NCI-H1105 (cell line): ENCODE measurements around the gene BMPER.

Experiments
- DNase-seq: peaks from one replicate; lab custom pipeline; 2025; lab: John Stamatoyannopoulos, UW

The BMPER gene

DNA sequence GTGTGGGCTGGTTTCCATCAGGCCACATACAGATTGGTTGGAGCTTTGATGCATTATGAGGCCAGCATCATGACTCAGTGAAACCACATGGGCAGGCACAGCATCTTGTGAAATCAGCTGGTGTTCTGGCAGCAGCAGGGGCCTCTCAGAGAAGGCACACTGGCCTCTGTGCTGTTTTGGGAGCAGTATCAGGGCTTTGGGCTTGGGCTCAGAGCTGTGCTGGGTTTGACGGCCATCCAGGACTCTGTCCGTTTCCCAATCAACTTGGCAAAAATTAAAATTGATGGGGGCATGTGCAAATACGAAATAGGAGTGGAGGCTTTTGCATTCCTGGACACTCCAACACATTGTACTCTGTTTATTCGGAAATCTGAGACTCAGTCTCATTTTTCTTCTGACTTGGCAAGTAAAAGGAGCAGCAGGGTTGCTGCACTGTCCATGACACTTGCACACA lies 190.9 kb downstream of the BMPER start:
- no peak for DNase-seq

DNA sequence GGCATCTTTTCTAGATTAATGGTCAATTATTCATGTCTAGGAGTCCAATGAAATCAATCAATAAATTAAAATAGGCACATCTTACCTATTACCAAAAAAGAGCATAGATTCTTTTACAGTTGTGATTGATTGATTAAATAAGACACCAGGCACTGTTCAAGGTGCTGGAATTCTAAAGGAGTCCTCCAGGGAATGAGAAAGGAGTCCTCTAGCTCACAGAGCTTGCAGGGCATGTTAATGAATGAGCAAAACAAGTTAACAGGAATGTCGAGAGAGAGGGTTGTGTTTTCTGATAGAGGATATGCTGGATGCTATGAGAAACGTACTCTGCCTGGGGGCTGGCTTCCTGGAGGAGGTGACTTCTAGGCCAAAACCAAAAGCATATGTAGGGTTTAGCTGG lies 191.4 kb downstream of the BMPER start:
- no peak for DNase-seq

DNA sequence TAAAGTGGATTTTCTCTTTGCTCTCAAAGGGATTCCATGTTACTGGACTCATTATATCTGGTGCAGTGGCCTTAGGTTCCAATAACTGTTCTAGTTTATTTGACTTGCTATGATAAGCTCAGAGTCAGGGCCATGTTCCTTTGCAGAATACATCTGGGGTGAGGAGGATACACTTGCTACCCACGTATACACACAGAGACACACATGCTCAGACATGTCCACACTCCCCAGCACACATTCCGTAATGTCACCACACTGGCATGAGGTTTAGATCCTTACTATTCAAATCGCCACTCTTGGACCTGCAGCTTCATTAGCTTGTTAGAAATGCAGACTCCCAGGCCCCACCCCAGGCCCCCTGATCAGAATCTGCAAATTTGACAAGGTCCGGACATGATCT lies 195.3 kb downstream of the BMPER start:
- DNase-seq: no peak

DNA sequence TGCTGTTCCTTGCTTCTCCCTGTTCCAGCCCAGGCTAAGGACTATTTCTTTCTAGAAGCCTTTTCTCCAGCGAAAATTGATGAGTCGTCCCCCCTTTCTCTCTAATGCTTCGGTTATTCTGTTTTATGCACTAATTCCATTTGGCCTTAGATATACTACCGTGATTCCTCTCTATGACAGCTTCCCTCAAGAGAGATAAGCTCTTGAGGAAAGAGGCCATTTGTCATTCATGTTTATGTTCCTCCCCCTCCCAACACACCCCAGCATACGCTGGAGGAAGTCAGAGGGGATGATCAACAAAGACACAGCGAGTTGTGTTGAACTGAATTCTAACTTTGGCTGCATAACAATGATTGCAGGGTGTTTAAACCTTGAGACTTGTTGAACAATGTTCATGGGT lies 198.8 kb downstream of the BMPER start:
- DNase-seq: no peak

DNA sequence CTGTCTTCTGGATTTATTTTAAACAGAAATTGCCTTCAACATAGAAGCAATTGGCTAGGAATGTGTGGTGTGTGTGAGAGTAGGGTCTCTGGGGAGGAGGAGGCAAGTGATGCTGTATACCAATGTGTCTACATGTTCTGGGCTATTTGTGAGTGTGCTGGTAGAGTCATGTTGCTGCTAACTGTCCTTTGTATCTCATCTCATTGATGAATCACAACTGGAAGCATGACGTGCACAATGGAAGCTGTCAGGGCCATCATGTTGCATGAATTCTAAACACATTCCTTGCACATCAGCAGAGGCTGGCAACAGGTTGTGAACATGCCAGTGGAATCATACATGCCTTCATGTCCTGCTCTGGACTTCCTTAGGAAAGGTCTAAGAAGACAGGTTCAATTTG lies 199.7 kb downstream of the BMPER start:
- DNase-seq: no peak

DNA sequence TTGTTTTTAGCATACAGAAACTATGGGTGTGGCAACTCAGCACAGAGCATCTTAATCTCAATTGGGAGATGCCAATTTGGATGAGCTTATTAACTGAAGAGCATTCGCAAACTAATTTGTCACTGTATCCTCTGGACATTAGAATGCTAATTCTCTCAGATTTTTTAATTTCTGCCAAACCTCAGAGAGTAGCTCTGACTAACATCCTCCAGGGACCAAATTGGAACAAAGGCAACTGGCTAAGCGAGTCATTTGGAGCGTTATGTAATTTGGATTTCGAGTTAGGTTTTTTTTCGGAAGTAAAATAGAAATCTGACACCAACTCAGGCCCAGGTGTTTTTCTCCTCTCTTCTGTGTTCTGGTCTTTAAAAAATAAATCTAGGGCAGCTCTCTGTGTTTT lies 201.9 kb downstream of the BMPER start:
- DNase-seq: peak; percentile 63

DNA sequence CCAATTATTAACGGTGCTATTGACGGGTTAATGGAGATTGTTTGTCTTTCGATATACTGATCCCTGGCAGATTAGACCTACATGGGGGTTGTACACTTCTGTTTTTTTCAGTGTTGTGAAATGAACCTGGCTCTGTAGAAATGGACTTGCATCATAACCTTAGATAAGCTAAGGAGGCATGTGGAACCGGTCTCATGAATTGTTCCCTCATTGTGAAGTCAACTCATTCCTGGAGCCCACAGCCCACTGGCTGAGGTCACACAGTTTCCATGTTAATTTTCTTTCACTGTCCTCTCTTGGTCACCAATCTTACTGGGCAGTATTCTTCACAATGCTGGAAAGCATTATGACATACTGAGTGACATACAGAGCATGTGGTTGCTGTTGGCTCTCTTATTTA lies 202.8 kb downstream of the BMPER start:
- DNase-seq: no peak

DNA sequence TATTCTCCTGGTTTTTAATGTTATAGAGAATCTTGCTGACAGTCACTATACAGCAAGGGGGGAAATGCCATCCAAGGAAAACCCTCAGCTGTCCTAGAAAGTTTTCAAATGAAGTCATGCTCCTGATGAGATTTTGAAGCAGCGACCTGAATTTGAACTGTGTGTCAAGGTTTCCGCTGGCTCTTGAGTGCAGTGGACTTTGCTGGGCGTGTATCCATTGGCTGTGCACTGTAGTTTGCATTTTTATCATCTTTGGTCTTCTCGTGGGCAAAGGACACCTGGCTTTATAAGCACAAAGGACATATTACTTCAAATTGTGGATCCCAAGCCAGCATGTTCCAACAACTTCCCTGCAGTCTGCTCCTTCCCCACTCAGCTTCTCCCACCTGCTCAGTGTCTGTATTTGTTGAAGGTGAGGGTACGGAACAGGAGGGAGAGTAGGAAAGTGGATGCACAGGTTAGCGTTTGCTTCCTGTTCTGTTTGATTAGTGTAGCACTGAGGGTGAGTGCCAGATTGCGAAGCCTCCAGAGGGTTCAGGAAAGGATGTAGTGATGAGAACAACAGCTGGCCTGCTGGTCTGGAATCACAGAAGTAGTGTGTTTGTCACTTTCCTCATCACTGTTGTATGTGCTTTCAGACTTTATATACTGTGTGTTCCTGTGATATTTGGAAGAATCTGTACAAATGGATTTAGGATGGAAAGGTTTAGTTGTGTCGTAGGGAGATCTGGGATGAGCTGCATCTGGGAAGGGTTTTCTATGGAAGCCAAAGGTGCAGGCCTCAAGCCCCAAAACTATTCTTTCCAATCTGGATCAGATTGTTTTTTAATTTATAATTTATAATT lies 204.8 kb downstream of the BMPER start:
- DNase-seq: no peak

DNA sequence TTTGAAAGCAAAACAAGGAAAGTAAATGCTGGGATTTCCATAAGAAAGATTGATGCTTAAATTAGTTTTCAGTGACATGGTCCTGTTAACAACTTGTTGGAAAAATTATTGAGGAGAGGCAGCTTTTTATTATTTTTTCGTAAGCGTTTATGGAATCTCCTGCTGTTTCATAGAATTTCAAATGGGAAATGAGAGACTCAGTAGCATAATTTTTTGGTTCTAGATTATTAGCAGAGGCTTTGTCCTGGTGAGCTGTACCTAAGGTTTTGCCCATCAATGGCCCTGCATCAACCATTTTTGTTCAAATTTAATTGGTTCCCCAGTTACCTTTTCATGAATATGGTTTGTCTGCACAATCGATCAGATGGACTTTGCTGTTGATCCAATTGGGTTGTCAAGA lies 205.7 kb downstream of the BMPER start:
- no peak for DNase-seq

DNA sequence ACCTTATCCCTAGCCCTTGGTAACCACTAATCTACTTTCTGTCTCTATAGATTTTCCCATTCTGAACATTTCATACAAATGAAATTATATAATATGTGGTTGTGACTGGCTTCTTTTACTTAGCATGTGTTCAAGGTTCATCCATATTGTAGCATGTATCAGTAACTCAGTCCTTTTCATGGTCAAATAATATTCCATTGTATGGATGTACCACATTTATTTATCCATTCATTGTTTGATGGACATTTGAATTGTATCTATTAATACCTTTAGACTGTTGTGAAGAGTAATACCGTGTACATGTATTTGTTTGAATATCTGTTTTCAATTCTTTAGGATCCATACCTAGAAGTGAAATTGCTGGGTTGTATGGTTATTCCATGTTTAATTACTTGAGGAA lies 210.2 kb downstream of the BMPER start:
- no peak for DNase-seq

DNA sequence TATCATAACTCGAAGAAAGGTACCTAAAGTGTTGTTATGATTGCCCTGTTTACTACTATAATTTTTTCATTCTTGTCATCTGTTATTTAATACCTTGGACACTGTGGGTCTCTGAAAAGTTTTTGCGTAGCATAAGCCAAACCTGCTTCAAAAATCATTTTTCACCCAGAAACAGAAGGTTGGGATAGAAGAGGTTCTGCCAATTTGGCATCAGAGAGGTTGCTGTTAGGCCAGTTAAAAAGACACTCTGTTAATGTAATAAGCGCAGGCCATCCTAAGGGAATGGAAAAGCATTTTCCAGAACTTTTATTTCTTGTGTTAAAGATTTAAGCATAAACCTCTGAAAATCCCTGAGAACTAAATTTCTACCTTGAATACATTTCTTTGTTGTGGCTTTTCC lies 212.2 kb downstream of the BMPER start:
- DNase-seq: no peak

DNA sequence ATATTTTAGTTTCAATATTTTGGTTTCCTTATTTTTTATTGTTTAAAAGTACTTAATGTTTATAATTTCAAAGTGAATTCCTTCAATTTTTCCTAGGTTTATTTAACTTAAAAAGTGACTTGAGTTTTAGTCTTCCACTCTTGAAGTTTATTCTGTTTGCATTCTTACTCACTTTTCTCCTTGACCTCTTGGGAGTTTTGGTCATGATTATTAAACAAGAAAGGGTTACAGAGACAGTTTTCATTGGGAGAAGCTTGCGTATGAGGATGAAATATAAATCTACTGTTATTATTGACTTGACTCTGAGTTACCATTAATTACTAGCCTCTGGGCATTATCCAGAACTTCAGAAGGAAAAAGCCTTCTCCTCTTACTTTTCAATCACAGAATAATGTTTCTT lies 216.0 kb downstream of the BMPER start:
- DNase-seq: no peak

DNA sequence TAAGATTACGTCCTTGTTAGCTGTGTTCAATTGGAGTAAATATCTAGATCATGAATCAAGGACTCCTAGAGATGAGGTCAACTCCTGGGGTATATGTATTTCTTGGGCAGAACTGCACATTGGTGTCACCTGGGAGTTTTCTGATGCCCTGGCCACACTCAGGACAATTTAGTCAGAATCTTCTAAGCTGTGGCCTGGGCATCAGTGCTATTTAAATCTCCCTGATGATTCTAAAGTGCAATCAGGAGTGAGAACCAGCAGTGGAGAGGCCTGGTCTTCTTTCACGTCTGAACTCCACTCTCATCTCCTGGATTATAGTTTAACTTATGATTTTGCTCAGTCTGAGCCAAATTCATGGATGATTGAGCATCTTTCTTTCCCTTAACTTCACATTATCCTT lies 218.0 kb downstream of the BMPER start:
- DNase-seq: no peak

DNA sequence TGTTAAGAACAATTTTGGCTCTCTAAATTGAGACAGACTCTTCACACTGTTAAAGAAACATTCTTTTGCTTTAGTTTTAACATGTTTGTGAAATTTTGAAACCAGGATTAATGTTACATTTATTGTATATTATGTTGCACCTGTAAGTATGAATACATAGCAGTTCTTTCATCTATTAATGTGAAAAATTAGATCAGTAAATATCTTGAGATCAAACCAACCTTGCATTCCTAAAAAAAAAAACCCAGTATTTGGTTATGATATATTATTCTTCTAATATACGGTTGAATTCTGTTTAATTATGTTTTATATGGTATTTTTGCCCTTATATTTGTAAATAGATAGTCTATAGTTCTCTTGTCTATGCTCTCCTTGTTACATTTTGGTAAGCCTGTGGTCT lies 219.4 kb downstream of the BMPER start:
- no peak for DNase-seq

DNA sequence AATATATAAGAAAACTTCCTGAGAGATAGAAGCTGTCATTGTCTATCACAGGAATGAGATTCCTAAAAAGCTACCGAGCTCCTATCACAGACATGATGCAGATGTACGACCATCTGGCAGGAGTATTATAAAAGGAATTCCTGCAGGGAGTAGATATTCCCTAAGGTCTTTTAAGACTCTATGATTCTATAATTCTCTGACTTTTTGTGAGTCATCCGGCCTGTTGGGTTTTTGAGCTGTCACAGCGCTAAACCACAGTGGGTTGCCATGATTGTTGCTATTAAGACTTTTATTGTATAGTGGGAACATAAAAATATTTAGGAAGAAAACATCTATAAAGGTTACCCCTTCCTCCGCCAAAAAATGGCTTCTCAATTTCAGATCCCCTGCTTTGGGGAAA lies 223.4 kb downstream of the BMPER start:
- no peak for DNase-seq

DNA sequence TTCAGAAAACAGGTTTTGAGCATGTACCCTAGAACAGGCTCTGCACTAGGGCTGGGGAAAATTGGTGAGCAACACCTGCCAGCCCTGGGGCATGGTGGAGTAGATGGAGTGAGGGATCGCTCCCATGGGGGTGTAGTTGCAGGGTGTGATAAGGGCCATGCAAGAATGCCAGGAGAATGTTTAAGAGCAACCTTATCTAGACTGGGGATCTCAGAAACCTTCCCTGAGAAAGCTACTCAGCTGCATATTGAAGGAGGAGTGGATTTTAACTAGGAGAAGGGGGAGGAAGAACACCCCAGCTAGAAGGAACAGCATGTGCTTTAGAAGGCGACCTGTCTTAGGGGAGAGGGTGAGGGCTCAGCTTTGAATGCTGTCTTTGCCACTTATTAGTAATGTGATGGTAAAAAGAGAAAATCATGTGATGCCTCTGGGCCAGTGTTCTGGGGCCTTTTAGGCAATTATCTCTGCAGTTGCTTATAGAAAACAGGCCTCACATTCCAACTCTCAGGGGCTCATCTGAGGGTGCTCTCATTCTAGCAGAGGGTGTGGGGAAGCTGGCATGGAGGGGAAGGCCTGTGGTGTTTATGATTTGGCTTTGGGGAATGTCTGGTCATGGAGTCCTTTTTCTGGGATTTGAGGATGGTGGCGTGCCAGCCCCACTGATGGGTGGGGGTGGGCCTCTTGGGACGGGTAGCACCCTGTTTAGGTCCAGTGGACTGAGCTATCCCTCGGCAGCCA lies 225.4 kb downstream of the BMPER start:
- DNase-seq: no peak

DNA sequence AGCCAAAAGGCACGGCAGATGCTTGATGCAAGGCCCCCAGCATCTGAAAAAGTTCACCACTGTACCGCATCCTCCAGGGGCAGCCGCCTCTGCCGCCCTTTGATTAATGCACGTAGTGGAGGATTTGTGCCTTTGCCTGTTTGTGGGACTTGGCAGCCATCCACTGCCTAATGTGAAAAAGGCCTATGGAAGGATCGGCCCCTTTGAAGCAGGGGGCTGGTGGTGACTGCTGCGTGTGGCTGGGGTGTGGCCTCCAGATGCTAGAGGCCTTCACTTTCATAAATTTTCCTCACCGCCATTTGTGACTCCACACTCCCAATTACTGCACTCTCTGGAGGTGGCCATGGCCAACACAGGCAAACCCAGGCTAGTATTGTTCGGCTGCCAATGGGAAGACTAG lies 226.0 kb downstream of the BMPER start:
- no peak for DNase-seq

DNA sequence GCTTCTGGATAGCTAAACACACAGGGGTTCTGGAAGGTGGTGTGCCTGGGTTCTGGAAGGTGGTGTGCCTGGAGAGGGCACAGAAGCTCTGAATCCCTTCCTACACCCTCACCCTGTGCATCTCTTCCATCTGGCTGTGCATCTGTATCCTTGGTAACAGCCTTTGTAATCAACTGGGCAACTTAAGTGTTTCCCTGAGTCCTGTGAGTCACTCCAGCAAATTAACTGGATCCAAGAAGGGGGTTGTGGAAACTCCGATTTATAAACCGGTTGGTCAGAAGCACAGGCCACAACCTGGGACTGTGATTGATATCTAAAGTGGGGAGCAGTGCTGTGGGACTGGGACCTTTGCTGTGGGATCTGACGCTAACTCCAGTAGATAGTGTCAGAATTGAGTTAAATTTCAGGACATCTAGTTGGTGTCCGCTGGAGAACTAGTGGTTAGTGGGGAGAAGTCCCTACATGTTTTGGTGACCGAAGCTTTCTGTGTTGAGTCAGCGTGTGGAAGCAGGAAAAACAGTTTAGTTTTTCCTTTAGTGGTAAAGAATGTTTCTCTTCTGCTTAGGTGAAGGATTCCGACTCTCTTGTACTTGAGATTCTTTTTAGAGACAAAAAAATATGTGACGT lies 228.1 kb downstream of the BMPER start:
- DNase-seq: no peak

DNA sequence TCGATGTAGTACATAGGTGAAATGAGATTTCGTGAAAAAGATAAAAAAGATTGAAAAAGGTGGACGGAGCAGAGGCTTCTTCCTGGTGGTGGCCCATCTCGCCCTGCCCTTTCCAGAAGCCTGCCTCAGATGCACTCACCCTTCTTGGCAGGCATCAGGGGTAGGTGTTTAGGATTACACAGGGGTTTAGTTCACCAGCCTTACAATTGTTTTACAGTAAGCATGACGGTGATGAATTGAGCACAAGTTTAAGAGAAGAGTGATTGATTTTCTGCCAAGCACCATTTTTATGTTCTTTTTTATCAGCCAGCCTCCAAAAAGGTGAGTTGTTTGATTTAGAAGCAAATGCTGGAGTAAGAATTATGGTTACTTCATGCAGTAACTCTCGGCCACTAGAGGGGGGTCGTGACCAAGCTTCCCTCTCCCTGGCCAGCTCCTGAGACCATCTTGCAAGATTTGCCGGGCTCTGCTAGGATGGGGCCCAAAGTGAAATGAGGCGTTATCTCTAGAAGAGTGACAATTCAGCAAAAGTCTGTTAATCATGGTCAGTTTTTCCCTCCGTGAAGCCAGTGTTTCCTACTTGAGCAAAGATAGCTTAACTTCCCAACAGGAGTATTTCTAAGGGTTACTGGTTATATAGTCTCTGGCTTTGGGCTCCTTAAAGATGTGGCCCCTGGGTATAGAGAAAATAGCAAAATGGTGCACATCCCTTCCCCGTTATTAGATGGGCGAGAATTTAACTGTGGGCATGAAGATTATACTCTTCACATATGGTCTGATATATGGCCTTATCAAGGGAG lies 228.8 kb downstream of the BMPER start:
- peak; percentile 60 for DNase-seq

DNA sequence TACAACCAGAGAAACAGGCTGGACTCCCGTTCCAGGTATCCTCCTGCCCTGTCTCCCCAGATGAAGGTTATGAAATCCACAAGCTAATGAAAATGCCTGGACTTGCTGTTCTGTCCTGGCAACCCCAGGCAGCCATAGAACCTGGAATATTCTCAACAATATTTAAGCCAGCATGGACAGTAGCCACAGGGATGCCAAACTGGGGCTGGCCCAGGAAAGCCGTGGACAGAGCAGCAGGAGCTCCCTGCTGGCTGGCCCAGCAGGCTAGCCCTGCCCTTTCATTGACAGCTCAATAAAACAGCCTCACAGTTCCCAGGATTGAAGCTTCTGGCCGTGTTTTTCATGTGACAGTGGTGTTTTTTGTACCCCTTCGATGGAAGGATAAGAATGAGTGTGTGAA lies 230.6 kb downstream of the BMPER start:
- DNase-seq: no peak

DNA sequence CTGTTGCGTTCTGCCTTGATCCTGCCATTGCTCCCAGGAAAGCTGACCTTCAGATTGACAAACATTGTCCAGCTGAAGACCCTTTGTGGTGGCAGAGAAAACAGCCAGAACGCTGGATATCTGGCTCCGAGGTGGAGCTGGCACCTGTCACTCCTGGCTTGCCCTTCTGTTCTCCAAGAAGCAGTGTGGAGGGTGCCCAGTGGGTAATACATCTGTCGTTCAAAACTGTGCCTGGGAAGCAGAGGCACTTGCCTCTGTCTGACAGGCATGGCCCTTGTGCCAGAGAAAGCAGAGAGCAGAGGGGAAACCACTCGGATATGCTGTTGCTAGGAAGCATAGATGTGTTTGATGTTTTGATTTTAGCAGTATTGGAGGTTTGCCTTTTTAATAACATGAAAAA lies 231.4 kb downstream of the BMPER start:
- no peak for DNase-seq

DNA sequence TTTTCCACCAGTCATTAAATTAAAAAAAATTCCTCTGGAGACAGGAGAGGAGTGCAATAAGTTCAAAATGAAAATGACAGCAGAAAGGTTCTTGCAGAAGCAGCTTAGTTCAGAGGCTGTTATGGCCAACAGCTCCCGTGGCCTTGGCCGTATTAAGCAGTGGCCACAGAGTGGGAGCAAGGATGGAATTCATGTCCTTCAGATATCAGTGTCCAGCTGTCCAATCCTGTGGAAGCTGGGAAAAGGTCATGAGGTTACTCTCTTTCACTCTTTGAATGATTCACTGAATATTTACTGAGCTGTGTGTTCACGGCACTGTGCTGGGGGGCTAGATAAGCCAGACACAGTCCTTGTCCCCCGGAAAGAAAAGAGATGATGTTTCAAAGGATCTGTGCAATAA lies 231.8 kb downstream of the BMPER start:
- DNase-seq: no peak
